ENCODE measurements around the gene LRRC39. TPM values are rescaled to one million over a fixed set of nuclear protein-coding genes. Genes with fewer than 3 reads are reported as not detected.

The LRRC39 gene
- total RNA-seq, 1 donor from 2014 or later: 0.63 TPM

DNA sequence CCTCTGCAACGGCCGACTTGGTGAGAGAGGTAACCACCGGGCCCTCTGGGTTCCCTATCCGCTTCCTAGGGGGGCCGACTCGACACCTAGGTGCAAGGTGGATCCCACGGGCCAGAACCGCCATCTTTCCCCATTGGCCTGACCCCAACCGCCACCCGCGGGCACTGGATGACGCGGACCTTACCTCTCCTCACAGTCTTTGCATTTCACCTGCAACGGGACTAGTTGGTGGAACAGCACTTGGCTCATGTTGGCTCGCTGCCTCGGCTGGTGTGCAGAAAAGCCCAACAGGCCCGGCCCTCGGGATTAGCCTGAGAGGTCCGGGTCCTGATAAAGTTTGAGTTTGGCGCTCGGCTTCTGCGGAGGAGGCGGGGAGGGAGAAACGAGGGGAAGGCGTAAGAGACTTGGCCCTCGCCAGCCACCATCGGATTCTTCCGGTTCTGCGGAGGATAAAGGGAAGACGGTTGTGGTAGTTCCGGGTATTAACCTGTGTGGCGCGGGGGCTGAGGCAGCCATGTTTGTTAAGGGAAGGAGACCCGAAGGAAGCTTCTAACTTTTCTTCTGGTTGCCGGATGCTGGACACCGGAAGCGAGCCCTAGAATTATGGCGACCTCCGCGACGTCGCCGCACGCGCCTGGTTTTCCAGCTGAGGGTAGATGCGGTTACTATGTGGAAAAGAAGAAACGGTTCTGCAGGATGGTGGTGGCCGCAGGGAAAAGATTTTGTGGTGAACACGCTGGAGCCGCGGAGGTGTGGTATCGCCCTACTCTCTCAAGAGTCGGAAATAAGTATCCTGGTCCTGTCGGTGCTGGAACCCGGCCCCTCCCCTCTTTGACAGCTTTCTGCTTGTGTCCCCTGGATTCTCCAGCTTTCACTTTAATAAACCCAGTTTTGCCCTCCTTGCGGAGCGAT is 45.2 kb downstream of the LRRC39 start, which contains the start of the genes SASS6 and TRMT13:
SASS6 (minus strand) TSS at position 365 of the 912 bp plus-strand sequence; CDS start at position 249, 116 bp downstream.
TRMT13 (plus strand) TSS at position 598 of the 912 bp plus-strand sequence; CDS start at position 604, 6 bp downstream.
- peak within 1 kb of the TSS; percentile 97 for H3K27ac Mint-ChIP-seq
- TF ChIP-seq, protein P1, sequence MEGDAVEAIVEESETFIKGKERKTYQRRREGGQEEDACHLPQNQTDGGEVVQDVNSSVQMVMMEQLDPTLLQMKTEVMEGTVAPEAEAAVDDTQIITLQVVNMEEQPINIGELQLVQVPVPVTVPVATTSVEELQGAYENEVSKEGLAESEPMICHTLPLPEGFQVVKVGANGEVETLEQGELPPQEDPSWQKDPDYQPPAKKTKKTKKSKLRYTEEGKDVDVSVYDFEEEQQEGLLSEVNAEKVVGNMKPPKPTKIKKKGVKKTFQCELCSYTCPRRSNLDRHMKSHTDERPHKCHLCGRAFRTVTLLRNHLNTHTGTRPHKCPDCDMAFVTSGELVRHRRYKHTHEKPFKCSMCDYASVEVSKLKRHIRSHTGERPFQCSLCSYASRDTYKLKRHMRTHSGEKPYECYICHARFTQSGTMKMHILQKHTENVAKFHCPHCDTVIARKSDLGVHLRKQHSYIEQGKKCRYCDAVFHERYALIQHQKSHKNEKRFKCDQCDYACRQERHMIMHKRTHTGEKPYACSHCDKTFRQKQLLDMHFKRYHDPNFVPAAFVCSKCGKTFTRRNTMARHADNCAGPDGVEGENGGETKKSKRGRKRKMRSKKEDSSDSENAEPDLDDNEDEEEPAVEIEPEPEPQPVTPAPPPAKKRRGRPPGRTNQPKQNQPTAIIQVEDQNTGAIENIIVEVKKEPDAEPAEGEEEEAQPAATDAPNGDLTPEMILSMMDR (conservative IDR thresholded peaks at IDR 0.05): peak; percentile 36
- DNase-seq (ENCODE audit: extremely low spot score, unreplicated experiment): peak; percentile 93
- peaks cover 29% of the 10 kb centered on the region for H3K4me1 Mint-ChIP-seq (ENCODE audit: unreplicated experiment)
- H3K36me3 Mint-ChIP-seq: no peaks in the 10 kb centered on the region
- no peaks in the 10 kb centered on the region for H3K9me3 Mint-ChIP-seq
- H3K27me3 Mint-ChIP-seq: no peaks in the 10 kb centered on the region
- H3K4me3 Mint-ChIP-seq: peak within 1 kb of the TSS; percentile 97

DNA sequence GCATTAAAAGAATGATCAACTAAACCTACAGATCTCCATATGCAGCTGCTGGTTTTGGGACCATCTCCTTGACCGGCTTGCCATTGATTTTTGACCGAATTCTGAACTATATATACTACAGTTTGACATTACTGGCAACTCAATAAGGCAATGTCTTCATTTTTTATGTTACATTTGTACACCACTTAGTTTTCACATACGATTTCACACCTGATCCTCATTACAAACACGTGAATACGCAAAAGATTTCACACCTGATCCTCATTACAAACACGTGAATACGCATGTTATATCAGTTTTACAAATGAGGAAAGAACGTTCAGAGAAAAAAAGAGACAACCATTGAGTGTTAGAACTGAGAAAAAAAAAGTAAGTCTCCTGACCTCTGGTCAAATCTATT is 46.4 kb downstream of the LRRC39 start:
- peaks cover 29% of the 10 kb centered on the region for H3K4me1 Mint-ChIP-seq (ENCODE audit: unreplicated experiment)
- no peak for DNase-seq (ENCODE audit: extremely low spot score, unreplicated experiment)
- H3K4me3 Mint-ChIP-seq: peak overlapping the region; percentile 97
- no peaks in the 10 kb centered on the region for H3K9me3 Mint-ChIP-seq
- TF ChIP-seq, protein P1 (conservative IDR thresholded peaks at IDR 0.05): no peak
- H3K27ac Mint-ChIP-seq: peak overlapping the region; percentile 97
- H3K36me3 Mint-ChIP-seq: no peaks in the 10 kb centered on the region
- H3K27me3 Mint-ChIP-seq: no peaks in the 10 kb centered on the region

DNA sequence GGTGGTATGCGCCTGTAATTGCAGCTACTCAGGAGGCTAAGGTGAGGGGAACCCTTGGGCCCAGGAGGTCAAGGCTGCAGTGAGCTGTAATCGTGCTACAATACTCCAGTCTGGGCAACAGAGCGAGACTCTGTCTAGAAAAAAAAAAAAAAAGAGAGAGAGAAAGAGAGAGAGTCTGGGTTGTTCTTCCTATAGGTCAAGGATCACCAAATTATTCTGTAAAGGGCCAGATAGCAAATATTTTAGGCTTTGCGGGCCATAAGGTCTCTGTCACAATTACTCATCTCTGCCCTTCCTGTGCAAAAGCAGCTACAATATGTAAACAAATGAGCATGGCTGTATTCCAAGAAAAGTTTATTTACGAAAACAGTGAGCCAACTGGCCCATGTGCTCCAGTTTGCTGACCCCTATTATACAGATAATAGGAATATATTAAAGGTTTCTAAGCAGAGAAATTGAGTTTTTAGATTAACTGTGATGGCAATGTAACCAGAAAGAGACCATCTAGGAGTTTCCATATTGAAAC is 47.4 kb downstream of the LRRC39 start:
- no peaks in the 10 kb centered on the region for H3K9me3 Mint-ChIP-seq
- no peak overlapping the region for H3K4me3 Mint-ChIP-seq
- no peak overlapping the region for H3K27ac Mint-ChIP-seq
- H3K36me3 Mint-ChIP-seq: peaks cover 3% of the 10 kb centered on the region
- TF ChIP-seq, protein P1 (conservative IDR thresholded peaks at IDR 0.05): no peak
- H3K4me1 Mint-ChIP-seq (ENCODE audit: unreplicated experiment): peaks cover 29% of the 10 kb centered on the region
- DNase-seq (ENCODE audit: extremely low spot score, unreplicated experiment): no peak
- H3K27me3 Mint-ChIP-seq: no peaks in the 10 kb centered on the region

DNA sequence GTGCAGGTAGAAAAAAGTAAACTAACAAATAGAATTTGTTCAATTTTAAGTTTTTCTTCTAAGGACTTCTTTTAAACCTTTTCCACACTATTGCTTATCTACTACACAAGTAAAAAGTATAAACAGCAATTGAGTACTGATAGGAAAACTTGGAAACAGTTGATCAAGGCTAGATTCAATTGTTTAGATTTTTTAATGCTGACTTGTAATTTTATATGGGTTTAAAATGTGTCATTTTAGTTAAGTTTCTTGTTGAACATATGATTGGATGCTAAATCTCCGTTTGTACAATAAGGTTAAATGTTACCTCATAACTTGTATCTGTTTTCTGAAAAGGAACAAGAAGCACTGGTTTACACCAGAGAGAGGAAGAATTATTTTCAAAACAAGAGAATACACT is 50.8 kb downstream of the LRRC39 start:
- TF ChIP-seq, protein P1 (conservative IDR thresholded peaks at IDR 0.05): no peak
- Mint-ChIP-seq H3K36me3 (peaks cover 3% of the 10 kb centered on the region), H3K27ac (no peak overlapping the region), H3K4me3 (no peak overlapping the region), H3K27me3 (no peaks in the 10 kb centered on the region), H3K9me3 (no peaks in the 10 kb centered on the region), H3K4me1 (ENCODE audit: unreplicated experiment) (peaks cover 10% of the 10 kb centered on the region)
- no peak for DNase-seq (ENCODE audit: extremely low spot score, unreplicated experiment)

DNA sequence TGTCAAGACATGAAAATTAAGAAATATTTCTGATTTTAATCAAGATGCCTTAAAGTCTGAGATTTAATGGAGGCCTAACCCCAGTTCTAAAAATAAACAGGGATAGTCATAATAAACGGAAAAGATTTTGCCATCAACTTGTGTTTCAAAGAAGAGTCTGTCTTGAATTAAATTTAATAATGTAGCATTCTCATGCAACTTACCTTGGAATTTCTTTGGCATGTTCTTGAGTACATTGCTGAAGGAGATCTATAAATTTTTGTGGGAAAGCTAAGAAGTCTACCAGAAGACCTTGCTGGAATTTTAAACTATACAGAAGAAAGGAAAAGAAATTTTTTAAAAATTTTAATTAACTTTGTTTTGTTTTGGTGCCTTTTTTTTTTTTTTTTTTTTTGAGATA is 55.9 kb downstream of the LRRC39 start:
- Mint-ChIP-seq H3K36me3 (peaks cover 3% of the 10 kb centered on the region), H3K27me3 (no peaks in the 10 kb centered on the region), H3K9me3 (no peaks in the 10 kb centered on the region), H3K4me1 (ENCODE audit: unreplicated experiment) (no peaks in the 10 kb centered on the region), H3K4me3 (no peak overlapping the region), H3K27ac (no peak overlapping the region)
- TF ChIP-seq, protein P1 (conservative IDR thresholded peaks at IDR 0.05): no peak
- no peak for DNase-seq (ENCODE audit: extremely low spot score, unreplicated experiment)
